Skeletal muscle tissue (tissue), 4 donors: ENCODE data around the gene AGFG1. TPM values are rescaled to one million over a fixed set of nuclear protein-coding genes. Genes with fewer than 3 reads are reported as not detected.

ENCODE experiments used
- H3K27ac ChIP-seq: one replicate; pipeline ENCODE4 v1.7.0; 2013; ENCODE audit warnings: mild to moderate bottlenecking, low read depth, low read length, inconsistent platforms
- H3K27me3 ChIP-seq, 3 donors: one replicate each; pipeline ENCODE4 v1.7.0; 2013; ENCODE audit warnings: low read length in 3 of 3; ENCODE audit not compliant: control insufficient read depth in 3 of 3, insufficient read depth in 3 of 3
- H3K36me3 ChIP-seq, 3 donors: one replicate each; pipeline ENCODE4 v1.7.0; 2013; ENCODE audit warnings: low read length in 3 of 3; ENCODE audit not compliant: control insufficient read depth in 3 of 3, insufficient read depth in 3 of 3
- H3K4me1 ChIP-seq, 3 donors: one replicate each; pipeline ENCODE4 v1.7.0; 2013; ENCODE audit warnings: low read length in 3 of 3, mild to moderate bottlenecking in 3 of 3; ENCODE audit not compliant: control insufficient read depth in 3 of 3, insufficient read depth in 3 of 3
- H3K4me3 ChIP-seq, 3 donors: one replicate each; pipeline ENCODE4 v1.7.0; 2013; ENCODE audit warnings: low read length in 3 of 3
- H3K9ac ChIP-seq, 3 donors: one replicate each; pipeline ENCODE4 v1.7.0; 2013; ENCODE audit warnings: low read length in 3 of 3, mild to moderate bottlenecking in 3 of 3, moderate library complexity in 2 of 3, low read depth in 1 of 3
- H3K9me3 ChIP-seq, 3 donors: one replicate each; pipeline ENCODE4 v1.7.0; 2013; ENCODE audit warnings: low read length in 3 of 3; ENCODE audit not compliant: control insufficient read depth in 3 of 3
- total RNA-seq: library from RNA; depleted of rRNA; stranded (reverse); fragments of >200 nt; gene quantifications from one replicate; pipeline ENCODE4 v1.2.3, GENCODE V29; 2014
- donor health status: Osteomylitis.

The AGFG1 gene
- total RNA-seq = 20.9 TPM

DNA sequence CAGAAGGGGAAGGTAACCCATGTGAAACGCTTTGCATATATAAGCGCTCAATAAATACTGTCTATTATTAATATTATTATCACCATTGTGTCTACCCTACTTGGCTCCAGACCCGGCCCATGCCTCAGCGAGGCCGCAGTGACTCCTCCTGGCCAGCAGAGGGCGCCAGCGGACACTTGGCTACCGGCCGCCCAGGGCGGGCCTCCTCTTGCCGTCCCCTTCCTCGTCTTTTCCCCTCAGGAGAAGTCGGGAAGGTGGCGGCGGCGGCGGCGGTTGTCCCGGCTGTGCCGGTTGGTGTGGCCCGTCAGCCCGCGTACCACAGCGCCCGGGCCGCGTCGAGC lies at the start of gene AGFG1:
AGFG1 (plus strand) TSS at position 233 of the 341 bp plus-strand sequence. CDS start 266 bp downstream, outside the sequence.
- H3K27ac ChIP-seq = peak within 1 kb of the TSS; percentile 71
- no peaks in the 10 kb centered on the region for H3K9me3 ChIP-seq
- peak within 1 kb of the TSS; percentile 77 to 86 (median 83) for H3K4me3 ChIP-seq
- H3K9ac ChIP-seq = peak within 1 kb of the TSS; percentile 77 to 83 (median 80)
- H3K27me3 ChIP-seq = no peaks in the 10 kb centered on the region
- peaks cover 12 to 15% (median 14%) of the 10 kb centered on the region in 3 donors for H3K4me1 ChIP-seq
- H3K36me3 ChIP-seq = no peaks in the 10 kb centered on the region

GRCh38 chr2:227423656-227424499 lies 48.1 kb upstream of the AGFG1 start:
- Histone ChIP-seq H3K9me3 (no peaks in the 10 kb centered on the region), H3K27ac (no peak overlapping the region), H3K4me3 (no peak overlapping the region), H3K4me1 (no peaks in the 10 kb centered on the region), H3K36me3 (no peaks in the 10 kb centered on the region), H3K9ac (no peak overlapping the region), H3K27me3 (no peaks in the 10 kb centered on the region)

DNA sequence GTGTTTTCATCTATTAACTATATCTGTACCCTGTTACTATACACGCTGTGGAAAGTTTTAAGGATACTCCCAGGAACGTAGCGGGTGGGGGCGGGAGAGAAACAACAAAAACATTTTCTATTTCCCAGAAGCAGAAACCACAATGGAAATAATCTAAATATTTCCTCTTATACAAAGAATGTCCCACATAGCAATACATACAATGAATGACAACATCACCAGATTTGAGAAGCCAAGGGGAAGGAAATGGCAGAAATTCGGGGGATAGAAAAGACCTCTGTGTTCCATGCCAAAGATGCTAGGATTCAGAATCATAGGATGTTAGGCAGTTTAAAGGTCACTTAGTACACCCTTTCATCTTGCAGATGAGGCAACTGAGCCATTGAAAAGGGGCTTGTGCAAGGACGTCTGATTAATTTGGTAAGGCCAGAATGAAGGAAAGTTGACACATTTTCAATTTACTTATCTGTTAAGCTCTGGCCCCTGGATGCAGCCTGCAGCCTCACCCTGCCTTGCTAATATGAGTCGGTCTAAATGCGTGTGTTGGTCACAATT lies 43.1 kb upstream of the AGFG1 start:
- H3K9ac ChIP-seq = no peak overlapping the region
- H3K4me3 ChIP-seq = no peak overlapping the region
- no peak overlapping the region for H3K27ac ChIP-seq
- H3K27me3 ChIP-seq = peaks cover 0 to 3% (median 0%) of the 10 kb centered on the region in 3 donors
- peaks cover 0 to 2% (median 0%) of the 10 kb centered on the region in 3 donors for H3K9me3 ChIP-seq
- no peaks in the 10 kb centered on the region for H3K4me1 ChIP-seq
- H3K36me3 ChIP-seq = no peaks in the 10 kb centered on the region

- Histone ChIP-seq H3K9ac (no peak overlapping the region), H3K27ac (no peak overlapping the region), H3K4me3 (no peak overlapping the region), H3K9me3 (peaks cover 0 to 2% (median 0%) of the 10 kb centered on the region in 3 donors), H3K27me3 (peaks cover 0 to 3% (median 0%) of the 10 kb centered on the region in 3 donors), H3K36me3 (no peaks in the 10 kb centered on the region), H3K4me1 (no peaks in the 10 kb centered on the region)
These were observed 41.3 kb upstream of the AGFG1 start for GRCh38 chr2:227430639-227431038.

- Histone ChIP-seq H3K27ac (no peak overlapping the region), H3K27me3 (peaks cover 0 to 3% (median 0%) of the 10 kb centered on the region in 3 donors), H3K9ac (no peak overlapping the region), H3K4me3 (no peak overlapping the region), H3K4me1 (no peaks in the 10 kb centered on the region), H3K9me3 (peaks cover 0 to 2% (median 0%) of the 10 kb centered on the region in 3 donors), H3K36me3 (no peaks in the 10 kb centered on the region)
These were observed 38.8 kb upstream of the AGFG1 start for GRCh38 chr2:227433171-227433570.

- Histone ChIP-seq H3K27ac (no peak overlapping the region), H3K36me3 (no peaks in the 10 kb centered on the region), H3K4me1 (no peaks in the 10 kb centered on the region), H3K9ac (no peak overlapping the region), H3K27me3 (no peaks in the 10 kb centered on the region), H3K9me3 (peaks cover 0 to 2% (median 0%) of the 10 kb centered on the region in 3 donors), H3K4me3 (no peak overlapping the region)
These were observed 35.4 kb upstream of the AGFG1 start for GRCh38 chr2:227436436-227437174.

DNA sequence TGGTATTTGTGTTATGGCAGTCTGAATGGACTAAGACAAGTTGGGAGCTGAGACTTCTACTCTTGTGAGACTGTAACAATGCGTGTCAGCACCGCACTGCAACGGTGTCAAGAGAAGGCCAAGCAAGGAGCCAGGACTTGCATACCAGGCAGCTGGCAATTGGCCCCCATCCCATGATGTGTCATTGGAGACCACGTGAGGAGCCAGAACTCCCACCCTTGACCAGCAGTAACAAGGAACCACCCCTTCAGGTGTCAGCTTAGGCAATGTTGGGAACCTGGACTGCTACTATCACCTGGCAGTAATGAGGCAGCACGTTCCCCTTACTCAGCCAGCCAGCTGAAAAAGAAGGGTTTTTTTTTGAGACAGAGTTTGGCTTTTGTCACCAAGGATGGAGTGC lies 32.7 kb upstream of the AGFG1 start:
- no peaks in the 10 kb centered on the region for H3K36me3 ChIP-seq
- no peaks in the 10 kb centered on the region for H3K9me3 ChIP-seq
- no peak overlapping the region for H3K27ac ChIP-seq
- no peak overlapping the region for H3K4me3 ChIP-seq
- no peaks in the 10 kb centered on the region for H3K4me1 ChIP-seq
- no peaks in the 10 kb centered on the region for H3K27me3 ChIP-seq
- H3K9ac ChIP-seq = no peak overlapping the region

- H3K9me3 ChIP-seq = no peaks in the 10 kb centered on the region
- no peak overlapping the region for H3K9ac ChIP-seq
- H3K4me1 ChIP-seq = no peaks in the 10 kb centered on the region
- no peak overlapping the region for H3K4me3 ChIP-seq
- H3K27ac ChIP-seq = no peak overlapping the region
- peaks cover 0 to 2% (median 0%) of the 10 kb centered on the region in 3 donors for H3K27me3 ChIP-seq
- H3K36me3 ChIP-seq = no peaks in the 10 kb centered on the region
These were observed 29.3 kb upstream of the AGFG1 start for GRCh38 chr2:227442639-227443038.

DNA sequence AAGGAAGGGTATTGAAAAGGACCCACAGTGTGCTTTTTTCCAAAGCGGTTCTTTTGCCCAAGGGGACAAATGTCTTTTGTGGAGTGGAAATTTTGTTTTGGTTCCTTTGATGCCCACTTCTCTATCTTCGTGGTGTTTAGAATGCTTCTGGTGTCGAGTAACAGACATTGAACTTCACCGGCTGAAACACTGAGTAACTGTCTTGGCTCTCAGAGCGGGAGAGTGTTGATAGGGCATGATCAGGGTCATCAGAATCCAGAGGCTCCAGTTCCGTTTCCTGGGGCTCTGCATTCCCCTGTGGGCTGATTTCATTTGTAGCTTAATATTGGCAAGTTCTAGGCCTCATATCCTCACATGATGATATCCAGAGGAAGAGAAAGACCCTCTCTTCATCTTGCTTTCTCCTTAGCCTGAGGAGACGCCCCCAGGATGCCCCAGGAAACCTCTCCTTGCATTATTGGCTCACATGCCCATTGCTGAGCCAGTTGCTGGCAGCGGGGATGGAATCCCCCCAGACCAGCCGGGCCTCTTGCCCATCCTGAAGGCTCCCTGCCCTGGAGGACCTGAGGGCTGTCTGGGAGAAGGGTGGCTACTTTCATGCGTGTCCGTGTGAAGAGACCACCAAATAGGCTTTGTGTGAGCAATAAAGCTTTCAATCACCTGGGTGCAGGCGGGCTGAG lies 27.9 kb upstream of the AGFG1 start:
- no peaks in the 10 kb centered on the region for H3K9me3 ChIP-seq
- H3K4me3 ChIP-seq = no peak overlapping the region
- peaks cover 0 to 3% (median 0%) of the 10 kb centered on the region in 3 donors for H3K27me3 ChIP-seq
- H3K4me1 ChIP-seq = no peaks in the 10 kb centered on the region
- no peak overlapping the region for H3K27ac ChIP-seq
- H3K36me3 ChIP-seq = no peaks in the 10 kb centered on the region
- H3K9ac ChIP-seq = no peak overlapping the region
